ENCODE data around the gene LHFPL3.

DNA sequence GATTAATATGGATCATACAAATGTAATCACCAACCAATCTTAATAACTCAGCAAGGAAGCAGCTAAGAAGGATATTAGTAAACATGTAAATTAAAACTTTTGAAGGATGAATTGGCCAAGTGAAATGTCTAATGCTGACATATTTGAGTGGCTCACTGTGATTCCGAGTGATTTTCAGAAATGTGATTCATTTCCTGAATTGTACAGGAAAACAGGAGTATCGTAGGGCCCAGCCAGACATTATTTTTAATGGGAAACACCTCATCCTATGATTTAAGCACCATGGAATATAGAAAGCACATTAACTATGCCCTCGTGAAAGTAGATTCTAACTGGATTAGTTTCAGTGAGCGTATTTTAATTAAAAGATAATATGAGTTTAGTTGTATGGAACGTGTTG is 82.3 kb downstream of the LHFPL3 start:
- TF ChIP-seq POLR2A (IDR thresholded peaks at IDR 0.05) = no peak
- TF ChIP-seq, protein P1, sequence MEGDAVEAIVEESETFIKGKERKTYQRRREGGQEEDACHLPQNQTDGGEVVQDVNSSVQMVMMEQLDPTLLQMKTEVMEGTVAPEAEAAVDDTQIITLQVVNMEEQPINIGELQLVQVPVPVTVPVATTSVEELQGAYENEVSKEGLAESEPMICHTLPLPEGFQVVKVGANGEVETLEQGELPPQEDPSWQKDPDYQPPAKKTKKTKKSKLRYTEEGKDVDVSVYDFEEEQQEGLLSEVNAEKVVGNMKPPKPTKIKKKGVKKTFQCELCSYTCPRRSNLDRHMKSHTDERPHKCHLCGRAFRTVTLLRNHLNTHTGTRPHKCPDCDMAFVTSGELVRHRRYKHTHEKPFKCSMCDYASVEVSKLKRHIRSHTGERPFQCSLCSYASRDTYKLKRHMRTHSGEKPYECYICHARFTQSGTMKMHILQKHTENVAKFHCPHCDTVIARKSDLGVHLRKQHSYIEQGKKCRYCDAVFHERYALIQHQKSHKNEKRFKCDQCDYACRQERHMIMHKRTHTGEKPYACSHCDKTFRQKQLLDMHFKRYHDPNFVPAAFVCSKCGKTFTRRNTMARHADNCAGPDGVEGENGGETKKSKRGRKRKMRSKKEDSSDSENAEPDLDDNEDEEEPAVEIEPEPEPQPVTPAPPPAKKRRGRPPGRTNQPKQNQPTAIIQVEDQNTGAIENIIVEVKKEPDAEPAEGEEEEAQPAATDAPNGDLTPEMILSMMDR (IDR thresholded peaks at IDR 0.05) = no peak
- TF ChIP-seq EP300 (IDR thresholded peaks at IDR 0.05) = no peak
